Neural cell (in vitro differentiated cells): ENCODE results near the gene APBA2. TPM values are rescaled to one million over a fixed set of nuclear protein-coding genes. Genes with fewer than 3 reads are reported as not detected.

Experiments used
- H2AFZ ChIP-seq: fragments of 200-600, 300-800 bp; sonication (generic), shearing (Covaris generic); 2 replicates; pipeline ENCODE4 v1.6.0; 2014; ENCODE audit warnings: low read depth, mild to moderate bottlenecking, antibody characterized with exemption, low read length, moderate library complexity
- H3F3A ChIP-seq: fragments of 200-600 bp; shearing (Covaris generic); 2 replicates; pipeline ENCODE4 v1.6.1; 2016; ENCODE audit warnings: mild to moderate bottlenecking, moderate library complexity, mixed read lengths, antibody characterized with exemption, low read length; ENCODE audit not compliant: insufficient read depth, poor library complexity, severe bottlenecking
- H3K27ac ChIP-seq: fragments of 200-600, 300-800 bp; sonication (generic), shearing (Covaris generic); 2 replicates; pipeline ENCODE4 v1.5.1; 2014; ENCODE audit warnings: mild to moderate bottlenecking, low read length, moderate library complexity
- H3K27me3 ChIP-seq: fragments of 300-800, 200-600 bp; sonication (generic), shearing (Covaris generic); 2 replicates; pipeline ENCODE4 v1.6.0; 2014; ENCODE audit warnings: mild to moderate bottlenecking, low read depth, low read length, moderate library complexity; ENCODE audit not compliant: insufficient read depth
- H3K36me3 ChIP-seq: fragments of 300-800, 200-600 bp; sonication (generic), shearing (Covaris generic); 2 replicates; pipeline ENCODE4 v1.5.1; 2014; ENCODE audit warnings: mild to moderate bottlenecking, antibody characterized with exemption, low read length, moderate library complexity; ENCODE audit not compliant: insufficient read depth
- H3K4me2 ChIP-seq: fragments of 300-800, 200-600 bp; sonication (generic), shearing (Covaris generic); 2 replicates; pipeline ENCODE4 v1.6.0; 2014; ENCODE audit warnings: mild to moderate bottlenecking, low read length
- H3K4me3 ChIP-seq: fragments of 300-800, 200-600 bp; sonication (generic), shearing (Covaris generic); 2 replicates; pipeline ENCODE4 v1.5.1; 2014; ENCODE audit warnings: mild to moderate bottlenecking, low read length, moderate library complexity
- H3K79me2 ChIP-seq: fragments of 200-600 bp; shearing (Covaris generic); replicated peaks from 2 replicates; pipeline ENCODE4 v1.6.0; 2014; ENCODE audit warnings: mild to moderate bottlenecking, low read length, moderate library complexity; ENCODE audit not compliant: insufficient read depth
- H3K9ac ChIP-seq: fragments of 300-800, 200-600 bp; sonication (generic), shearing (Covaris generic); 2 replicates; pipeline ENCODE4 v1.6.1; 2016; ENCODE audit warnings: mild to moderate bottlenecking, low read length, mixed read lengths
- H3K9me2 ChIP-seq: fragments of 200-600 bp; shearing (Covaris generic); 2 replicates; pipeline ENCODE4 v1.6.1; 2016; ENCODE audit warnings: mild to moderate bottlenecking, low read length, mixed read lengths; ENCODE audit not compliant: insufficient read depth
- H3K9me3 ChIP-seq: fragments of 200-600, 300-800 bp; sonication (generic), shearing (Covaris generic); 2 replicates; pipeline ENCODE4 v1.6.1; 2016; ENCODE audit warnings: mild to moderate bottlenecking, mixed run types, low read length, moderate library complexity, mixed read lengths
- H4K20me1 ChIP-seq: fragments of 200-600 bp; shearing (Covaris generic); 2 replicates; pipeline ENCODE4 v1.6.1; 2016; ENCODE audit warnings: mild to moderate bottlenecking, mixed run types; ENCODE audit not compliant: insufficient read depth
- EP300 ChIP-seq: fragments of 450-650 bp; conservative IDR thresholded peaks from 2 replicates; pipeline ENCODE4 v1.6.1; 2014; ENCODE audit warnings: antibody characterized with exemption, mild to moderate bottlenecking, moderate library complexity; ENCODE audit not compliant: poor library complexity, severe bottlenecking
- EZH2 ChIP-seq: fragments of 200-600, 300-800 bp; shearing (Covaris generic), sonication (generic); IDR thresholded peaks from 2 replicates; pipeline ENCODE4 v1.6.1; 2014; ENCODE audit warnings: antibody characterized with exemption, low read length, borderline replicate concordance, mild to moderate bottlenecking; ENCODE audit not compliant: insufficient read depth, poor library complexity, severe bottlenecking
- MXI1 ChIP-seq: fragments of 450-650 bp; conservative IDR thresholded peaks from 2 replicates; pipeline ENCODE4 v1.6.1; 2014; ENCODE audit warnings: antibody characterized with exemption, mild to moderate bottlenecking; ENCODE audit not compliant: poor library complexity, severe bottlenecking
- POLR2AphosphoS5 ChIP-seq: IDR thresholded peaks from 2 replicates; pipeline ENCODE4 v1.6.1; 2012
- RAD21 ChIP-seq: fragments of 450-650 bp; conservative IDR thresholded peaks from 2 replicates; pipeline ENCODE4 v1.6.1; 2014; ENCODE audit warnings: antibody characterized with exemption, mild to moderate bottlenecking, moderate library complexity
- SMC3 ChIP-seq: fragments of 450-650 bp; conservative IDR thresholded peaks from 2 replicates; pipeline ENCODE4 v1.6.1; 2014; ENCODE audit warnings: antibody characterized with exemption, mild to moderate bottlenecking, moderate library complexity; ENCODE audit not compliant: poor library complexity
- TAF1 ChIP-seq: IDR thresholded peaks from 2 replicates; pipeline ENCODE4 v1.6.1; 2012; ENCODE audit warnings: low read depth
- polyA plus RNA-seq: library from polyadenylated mRNA; depleted of rRNA; stranded (reverse); fragments of >200 nt; gene quantifications from 2 replicates; pipeline ENCODE4 v1.2.3, GENCODE V29; 2014
- TF ChIP-seq, protein P1 (sequence below): IDR thresholded peaks from 2 replicates; pipeline ENCODE4 v1.6.1; 2012; ENCODE audit warnings: borderline replicate concordance
- TF ChIP-seq, protein P2 (sequence below): fragments of 450-650 bp; IDR thresholded peaks from 2 replicates; pipeline ENCODE4 v1.5.1; 2014; ENCODE audit warnings: antibody characterized with exemption, mild to moderate bottlenecking, moderate library complexity; ENCODE audit not compliant: poor library complexity, severe bottlenecking

APBA2 gene
- polyA plus RNA-seq, 1 donor from 2014 or later: 134 TPM

DNA sequence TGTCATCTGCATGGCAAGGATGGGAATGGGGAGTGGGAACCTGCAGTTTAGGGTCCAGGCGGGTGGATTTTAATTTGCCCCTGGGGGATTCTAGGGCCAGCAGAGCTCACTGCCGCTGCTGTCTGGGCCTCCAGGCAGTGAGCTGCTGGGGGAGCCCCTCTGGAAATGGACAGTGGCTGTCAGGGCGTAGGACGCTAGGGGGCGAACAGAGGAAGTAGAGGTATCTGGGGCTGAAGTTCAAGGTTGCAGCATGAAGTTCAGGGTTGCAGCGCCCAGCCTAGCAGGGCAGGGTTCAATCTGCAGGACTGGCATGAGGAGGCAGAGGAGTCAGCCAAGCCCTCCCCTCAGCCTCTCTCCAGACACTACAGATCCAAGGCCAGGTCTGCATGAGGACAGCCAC is 49.5 kb downstream of the APBA2 start:
- H3K36me3 ChIP-seq: peaks cover 6% of the 10 kb centered on the region
- H3K79me2 ChIP-seq: no peaks in the 10 kb centered on the region
- H3K4me2 ChIP-seq: no peak overlapping the region
- no peaks in the 10 kb centered on the region for H3K27me3 ChIP-seq
- no peaks in the 10 kb centered on the region for H4K20me1 ChIP-seq
- H3F3A ChIP-seq: no peaks in the 10 kb centered on the region
- no peak overlapping the region for H2AFZ ChIP-seq
- no peak overlapping the region for H3K9ac ChIP-seq
- no peak for TF ChIP-seq EP300
- no peak for TF ChIP-seq SMC3
- TF ChIP-seq POLR2AphosphoS5: no peak
- TF ChIP-seq TAF1: no peak
- TF ChIP-seq, protein P1, sequence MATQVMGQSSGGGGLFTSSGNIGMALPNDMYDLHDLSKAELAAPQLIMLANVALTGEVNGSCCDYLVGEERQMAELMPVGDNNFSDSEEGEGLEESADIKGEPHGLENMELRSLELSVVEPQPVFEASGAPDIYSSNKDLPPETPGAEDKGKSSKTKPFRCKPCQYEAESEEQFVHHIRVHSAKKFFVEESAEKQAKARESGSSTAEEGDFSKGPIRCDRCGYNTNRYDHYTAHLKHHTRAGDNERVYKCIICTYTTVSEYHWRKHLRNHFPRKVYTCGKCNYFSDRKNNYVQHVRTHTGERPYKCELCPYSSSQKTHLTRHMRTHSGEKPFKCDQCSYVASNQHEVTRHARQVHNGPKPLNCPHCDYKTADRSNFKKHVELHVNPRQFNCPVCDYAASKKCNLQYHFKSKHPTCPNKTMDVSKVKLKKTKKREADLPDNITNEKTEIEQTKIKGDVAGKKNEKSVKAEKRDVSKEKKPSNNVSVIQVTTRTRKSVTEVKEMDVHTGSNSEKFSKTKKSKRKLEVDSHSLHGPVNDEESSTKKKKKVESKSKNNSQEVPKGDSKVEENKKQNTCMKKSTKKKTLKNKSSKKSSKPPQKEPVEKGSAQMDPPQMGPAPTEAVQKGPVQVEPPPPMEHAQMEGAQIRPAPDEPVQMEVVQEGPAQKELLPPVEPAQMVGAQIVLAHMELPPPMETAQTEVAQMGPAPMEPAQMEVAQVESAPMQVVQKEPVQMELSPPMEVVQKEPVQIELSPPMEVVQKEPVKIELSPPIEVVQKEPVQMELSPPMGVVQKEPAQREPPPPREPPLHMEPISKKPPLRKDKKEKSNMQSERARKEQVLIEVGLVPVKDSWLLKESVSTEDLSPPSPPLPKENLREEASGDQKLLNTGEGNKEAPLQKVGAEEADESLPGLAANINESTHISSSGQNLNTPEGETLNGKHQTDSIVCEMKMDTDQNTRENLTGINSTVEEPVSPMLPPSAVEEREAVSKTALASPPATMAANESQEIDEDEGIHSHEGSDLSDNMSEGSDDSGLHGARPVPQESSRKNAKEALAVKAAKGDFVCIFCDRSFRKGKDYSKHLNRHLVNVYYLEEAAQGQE: no peak
- TF ChIP-seq RAD21: no peak
- TF ChIP-seq EZH2: no peak
- no peak for TF ChIP-seq MXI1
- TF ChIP-seq, protein P2, sequence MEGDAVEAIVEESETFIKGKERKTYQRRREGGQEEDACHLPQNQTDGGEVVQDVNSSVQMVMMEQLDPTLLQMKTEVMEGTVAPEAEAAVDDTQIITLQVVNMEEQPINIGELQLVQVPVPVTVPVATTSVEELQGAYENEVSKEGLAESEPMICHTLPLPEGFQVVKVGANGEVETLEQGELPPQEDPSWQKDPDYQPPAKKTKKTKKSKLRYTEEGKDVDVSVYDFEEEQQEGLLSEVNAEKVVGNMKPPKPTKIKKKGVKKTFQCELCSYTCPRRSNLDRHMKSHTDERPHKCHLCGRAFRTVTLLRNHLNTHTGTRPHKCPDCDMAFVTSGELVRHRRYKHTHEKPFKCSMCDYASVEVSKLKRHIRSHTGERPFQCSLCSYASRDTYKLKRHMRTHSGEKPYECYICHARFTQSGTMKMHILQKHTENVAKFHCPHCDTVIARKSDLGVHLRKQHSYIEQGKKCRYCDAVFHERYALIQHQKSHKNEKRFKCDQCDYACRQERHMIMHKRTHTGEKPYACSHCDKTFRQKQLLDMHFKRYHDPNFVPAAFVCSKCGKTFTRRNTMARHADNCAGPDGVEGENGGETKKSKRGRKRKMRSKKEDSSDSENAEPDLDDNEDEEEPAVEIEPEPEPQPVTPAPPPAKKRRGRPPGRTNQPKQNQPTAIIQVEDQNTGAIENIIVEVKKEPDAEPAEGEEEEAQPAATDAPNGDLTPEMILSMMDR: no peak
- H3K9me3 ChIP-seq: no peaks in the 10 kb centered on the region
- no peaks in the 10 kb centered on the region for H3K9me2 ChIP-seq
- H3K4me3 ChIP-seq: no peak overlapping the region
- H3K27ac ChIP-seq: no peak overlapping the region

DNA sequence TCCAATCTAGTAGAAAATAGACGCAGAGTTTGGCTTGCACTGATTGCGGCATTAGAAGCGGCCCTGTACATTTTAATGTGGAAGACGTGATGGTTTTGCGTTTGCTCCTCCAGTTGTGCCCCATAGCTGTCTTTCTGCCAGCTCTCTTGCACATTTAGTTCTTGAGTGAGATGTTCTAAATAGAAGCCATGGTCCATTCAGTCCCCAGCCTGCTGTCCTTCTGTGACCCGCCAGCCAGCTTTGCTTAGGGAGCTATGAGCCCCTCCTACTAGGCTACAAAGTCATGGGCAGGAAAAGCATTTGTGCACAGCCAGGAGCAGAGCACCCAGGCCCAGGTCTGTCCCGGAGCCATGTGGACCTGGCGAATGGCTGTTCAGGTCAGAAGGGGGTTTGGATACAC is 50.3 kb downstream of the APBA2 start:
- H3K79me2 ChIP-seq: no peaks in the 10 kb centered on the region
- no peak overlapping the region for H3K27ac ChIP-seq
- no peaks in the 10 kb centered on the region for H3K9me2 ChIP-seq
- H3K4me3 ChIP-seq: no peak overlapping the region
- H3F3A ChIP-seq: no peaks in the 10 kb centered on the region
- H3K9me3 ChIP-seq: no peaks in the 10 kb centered on the region
- no peak overlapping the region for H3K4me2 ChIP-seq
- H3K27me3 ChIP-seq: no peaks in the 10 kb centered on the region
- TF ChIP-seq RAD21 (no peak), EZH2 (no peak), MXI1 (no peak), TAF1 (no peak), EP300 (no peak), POLR2AphosphoS5 (no peak), SMC3 (no peak)
- TF ChIP-seq, protein P1: no peak
- TF ChIP-seq, protein P2: no peak
- H4K20me1 ChIP-seq: no peaks in the 10 kb centered on the region
- no peak overlapping the region for H2AFZ ChIP-seq
- peaks cover 6% of the 10 kb centered on the region for H3K36me3 ChIP-seq
- no peak overlapping the region for H3K9ac ChIP-seq
